ENCODE measurements around the gene ATP5PF.

DNA sequence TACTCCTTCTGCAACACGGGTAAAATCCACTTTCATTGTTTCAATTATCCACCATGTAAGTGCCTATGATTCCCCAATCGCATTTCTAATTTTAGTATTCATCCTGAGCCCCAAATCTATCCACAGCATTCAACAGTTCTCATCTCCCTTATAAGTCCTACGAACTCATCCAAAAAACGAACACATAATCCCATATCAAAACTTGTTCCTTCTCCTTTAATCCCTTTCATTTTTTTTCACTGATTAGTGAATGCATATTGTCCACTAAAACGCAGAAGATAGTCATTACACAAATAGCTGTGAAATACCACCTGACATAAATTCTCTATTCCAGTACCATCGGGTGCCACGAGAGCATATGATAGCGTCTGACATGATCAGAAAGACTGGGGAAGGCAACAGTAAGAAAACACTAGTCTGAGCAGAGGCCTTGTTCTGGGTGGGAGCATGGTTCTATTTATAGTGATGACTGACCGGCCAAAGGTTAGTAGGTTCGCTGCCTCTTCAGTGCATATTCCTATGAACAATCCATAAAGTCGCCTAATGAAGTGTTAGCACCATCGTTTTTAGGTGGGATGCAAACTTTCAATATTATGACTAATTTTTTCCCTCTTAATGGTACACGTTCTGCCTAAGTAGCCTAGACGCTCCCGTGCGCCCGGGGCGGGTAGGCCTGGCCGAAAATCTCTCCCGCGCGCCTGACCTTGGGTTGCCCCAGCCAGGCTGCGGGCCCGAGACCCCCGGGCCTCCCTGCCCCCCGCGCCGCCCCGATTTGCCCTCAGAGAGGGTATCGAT, 648 bp downstream of the ATP5PF start:
- TF ChIP-seq, protein P1, sequence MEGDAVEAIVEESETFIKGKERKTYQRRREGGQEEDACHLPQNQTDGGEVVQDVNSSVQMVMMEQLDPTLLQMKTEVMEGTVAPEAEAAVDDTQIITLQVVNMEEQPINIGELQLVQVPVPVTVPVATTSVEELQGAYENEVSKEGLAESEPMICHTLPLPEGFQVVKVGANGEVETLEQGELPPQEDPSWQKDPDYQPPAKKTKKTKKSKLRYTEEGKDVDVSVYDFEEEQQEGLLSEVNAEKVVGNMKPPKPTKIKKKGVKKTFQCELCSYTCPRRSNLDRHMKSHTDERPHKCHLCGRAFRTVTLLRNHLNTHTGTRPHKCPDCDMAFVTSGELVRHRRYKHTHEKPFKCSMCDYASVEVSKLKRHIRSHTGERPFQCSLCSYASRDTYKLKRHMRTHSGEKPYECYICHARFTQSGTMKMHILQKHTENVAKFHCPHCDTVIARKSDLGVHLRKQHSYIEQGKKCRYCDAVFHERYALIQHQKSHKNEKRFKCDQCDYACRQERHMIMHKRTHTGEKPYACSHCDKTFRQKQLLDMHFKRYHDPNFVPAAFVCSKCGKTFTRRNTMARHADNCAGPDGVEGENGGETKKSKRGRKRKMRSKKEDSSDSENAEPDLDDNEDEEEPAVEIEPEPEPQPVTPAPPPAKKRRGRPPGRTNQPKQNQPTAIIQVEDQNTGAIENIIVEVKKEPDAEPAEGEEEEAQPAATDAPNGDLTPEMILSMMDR (IDR thresholded peaks at IDR 0.05) = no peak
- no peak for TF ChIP-seq POLR2A (IDR thresholded peaks at IDR 0.05; ENCODE audit: low read depth)

Data from esophagus muscularis mucosa (tissue), 3 donors.